HL-60 (cell line): ENCODE data around the gene ITIH1.

ENCODE experiments used
- CTCF ChIP-seq: IDR thresholded peaks from one replicate; pipeline ENCODE4 v1.5.1; 2011; ENCODE audit warnings: low read length, control low read depth, inconsistent platforms; ENCODE audit not compliant: insufficient read depth
- GABPA ChIP-seq: IDR thresholded peaks from 2 replicates; pipeline ENCODE4 v1.6.1; 2012; ENCODE audit warnings: low read depth
- POLR2AphosphoS5 ChIP-seq: IDR thresholded peaks from 2 replicates; pipeline ENCODE4 v1.6.1; 2012; ENCODE audit warnings: low read depth
- REST ChIP-seq: IDR thresholded peaks from 2 replicates; pipeline ENCODE4 v1.6.1; 2012; ENCODE audit warnings: low read depth; ENCODE audit not compliant: insufficient replicate concordance
- SPI1 ChIP-seq: IDR thresholded peaks from 2 replicates; pipeline ENCODE4 v1.6.1; 2012; ENCODE audit warnings: low read depth, mild to moderate bottlenecking, borderline replicate concordance

- TF ChIP-seq CTCF (no peak), REST (no peak), POLR2AphosphoS5 (no peak), SPI1 (no peak), GABPA (no peak)
These were observed 46.7 kb upstream of the ITIH1 start for GRCh38 chr3:52730681-52731080.
